Left hindlimb (tissue), 1 donor: Measurements from ENCODE around the gene TMEM107.
A peak's percentile ranks its signal among the peaks of the same experiment; 100 is the strongest.

Experiments used
- DNase-seq: peaks from one replicate; pipeline ENCODE4 v3.0.0-alpha.2; 2018

Gene TMEM107

DNA sequence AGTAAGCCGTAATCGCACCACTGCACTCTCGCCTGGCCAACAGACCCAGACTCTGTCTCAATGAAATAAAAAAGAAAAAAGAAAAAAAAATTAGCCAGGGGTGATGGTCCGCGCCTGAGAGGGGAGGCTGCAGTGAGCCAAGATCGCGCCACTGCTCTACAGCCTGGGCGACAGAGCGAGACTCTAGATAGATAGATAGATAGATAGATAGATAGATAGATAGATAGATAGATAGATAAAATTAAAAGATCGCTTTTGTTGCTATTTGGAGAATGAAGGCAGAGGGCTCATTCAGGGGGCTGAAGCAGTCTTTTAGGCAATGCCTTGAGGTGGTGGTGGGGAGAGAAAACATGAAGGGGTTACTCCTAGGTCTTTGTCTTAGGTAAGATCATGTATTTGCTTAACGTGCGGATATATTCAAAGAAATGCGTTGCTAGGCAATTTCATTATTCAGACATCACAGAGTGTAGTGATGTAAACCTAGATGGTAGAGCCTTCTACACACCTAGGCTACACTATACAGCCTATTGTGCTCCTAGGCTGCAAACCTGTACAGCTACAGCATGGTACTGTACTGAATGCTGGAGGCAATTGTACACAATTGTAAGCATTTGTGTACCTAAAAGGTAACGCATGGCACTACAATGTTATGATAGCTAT lies 47.9 kb downstream of the TMEM107 start:
- DNase-seq, result no peak

DNA sequence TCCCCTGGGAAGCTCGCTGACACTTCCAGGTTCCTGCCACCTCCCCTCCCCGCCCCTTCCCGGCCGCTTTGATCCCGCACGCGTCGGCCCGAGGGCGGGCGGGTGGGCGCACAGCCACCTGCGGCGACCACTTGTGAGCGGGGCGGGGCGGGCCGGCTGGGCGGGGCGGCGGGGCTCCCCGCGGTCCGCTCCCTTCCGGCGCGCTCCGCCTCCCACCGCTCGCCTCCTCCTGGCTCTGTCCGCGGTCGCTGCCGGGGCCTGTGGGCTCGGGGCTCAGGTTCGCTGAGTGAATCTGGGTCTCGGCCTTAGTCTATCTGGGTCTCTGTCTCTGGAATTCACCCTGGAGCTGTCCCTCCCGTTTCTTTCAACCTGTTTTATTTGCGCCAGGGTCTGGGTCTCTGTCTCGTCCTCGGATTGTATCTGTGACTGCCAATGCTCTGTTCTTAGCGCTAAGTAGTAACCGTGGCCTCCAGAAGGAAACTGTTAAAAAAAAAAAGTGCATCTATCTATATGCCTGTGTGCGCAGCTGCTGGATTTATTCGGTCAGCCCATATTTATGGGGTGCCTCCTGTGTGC lies 49.6 kb downstream of the TMEM107 start:
- DNase-seq, result peak; percentile 71

GRCh38 chr17:8125947-8126490 lies 50.2 kb downstream of the TMEM107 start:
- no peak for DNase-seq

- peak; percentile 90 for DNase-seq
These were observed 50.8 kb downstream of the TMEM107 start for GRCh38 chr17:8125154-8125946.

DNA sequence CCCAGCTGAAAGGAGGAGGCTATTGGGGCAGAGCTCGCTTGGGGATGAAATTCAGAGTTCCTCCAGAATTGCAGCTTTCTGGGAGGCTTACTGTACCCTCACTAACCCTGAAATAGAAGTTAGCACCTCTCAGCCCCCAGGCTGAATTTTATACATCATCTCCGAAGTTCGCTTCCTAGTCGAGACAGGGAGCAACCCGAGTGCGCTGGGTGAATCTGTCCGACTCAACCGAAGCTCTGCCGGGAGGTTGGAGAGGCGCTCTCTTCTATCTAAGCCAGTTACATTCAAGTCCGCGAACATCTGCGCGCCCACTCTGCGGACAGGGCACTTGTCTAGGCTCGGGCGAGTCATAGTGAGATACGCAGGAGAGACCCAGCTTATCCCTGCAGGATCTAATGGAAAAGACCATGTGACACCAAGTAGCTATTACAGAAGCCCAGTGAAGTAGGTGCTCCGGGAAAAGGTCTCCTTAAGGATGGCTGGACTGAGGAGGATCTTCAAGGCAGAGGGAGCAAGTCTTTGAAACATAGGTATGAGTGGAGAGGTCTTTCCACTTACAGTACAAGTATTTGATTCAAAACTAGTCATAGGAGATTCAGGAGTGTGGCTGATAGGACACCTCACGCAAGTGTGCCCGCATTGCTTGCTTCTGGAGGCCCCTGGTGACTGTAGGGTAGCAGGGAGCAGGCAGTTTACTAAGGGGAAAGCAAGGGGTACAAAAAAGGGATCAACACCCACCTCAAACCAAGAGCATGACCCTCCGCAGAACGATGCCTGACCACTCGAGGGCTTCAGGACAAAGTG lies 51.6 kb downstream of the TMEM107 start:
- no peak for DNase-seq

DNA sequence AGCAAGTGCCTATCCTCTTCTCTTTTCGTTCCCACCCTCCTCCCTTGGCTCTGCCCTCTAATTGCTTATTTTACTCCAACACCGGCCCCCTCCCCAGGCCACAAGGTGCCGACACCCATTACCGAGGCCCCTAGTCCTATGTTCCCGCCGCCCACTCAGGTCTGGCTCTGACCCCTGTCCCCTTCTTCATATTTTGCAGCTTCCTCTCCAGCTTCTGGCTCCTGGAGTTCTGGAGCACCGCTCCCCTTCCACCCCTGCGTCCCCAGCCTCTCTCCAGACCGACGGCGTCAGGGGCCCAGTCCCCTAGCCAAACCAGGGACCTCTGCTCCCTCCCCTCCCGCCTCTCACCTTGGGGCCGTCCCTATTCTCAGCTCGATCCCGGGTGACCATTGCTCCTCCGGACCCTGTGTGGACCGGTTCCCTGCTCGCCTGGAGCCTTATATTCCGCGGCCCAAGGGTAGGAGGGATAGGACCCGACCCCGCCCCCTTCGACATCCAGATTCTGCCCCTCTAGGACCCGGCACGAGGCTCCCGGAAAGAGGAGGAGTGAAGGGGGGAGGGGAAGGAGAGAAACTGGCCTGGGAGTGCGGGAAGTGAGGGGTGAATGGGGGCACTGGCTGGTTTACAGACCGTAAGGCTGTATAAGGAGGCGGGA lies 52.4 kb downstream of the TMEM107 start, which contains the start of gene HES7:
HES7 (minus strand) TSS at position 412 of the 655 bp plus-strand sequence; CDS start at position 390, 22 bp downstream.
- DNase-seq, result peak; percentile 49

DNA sequence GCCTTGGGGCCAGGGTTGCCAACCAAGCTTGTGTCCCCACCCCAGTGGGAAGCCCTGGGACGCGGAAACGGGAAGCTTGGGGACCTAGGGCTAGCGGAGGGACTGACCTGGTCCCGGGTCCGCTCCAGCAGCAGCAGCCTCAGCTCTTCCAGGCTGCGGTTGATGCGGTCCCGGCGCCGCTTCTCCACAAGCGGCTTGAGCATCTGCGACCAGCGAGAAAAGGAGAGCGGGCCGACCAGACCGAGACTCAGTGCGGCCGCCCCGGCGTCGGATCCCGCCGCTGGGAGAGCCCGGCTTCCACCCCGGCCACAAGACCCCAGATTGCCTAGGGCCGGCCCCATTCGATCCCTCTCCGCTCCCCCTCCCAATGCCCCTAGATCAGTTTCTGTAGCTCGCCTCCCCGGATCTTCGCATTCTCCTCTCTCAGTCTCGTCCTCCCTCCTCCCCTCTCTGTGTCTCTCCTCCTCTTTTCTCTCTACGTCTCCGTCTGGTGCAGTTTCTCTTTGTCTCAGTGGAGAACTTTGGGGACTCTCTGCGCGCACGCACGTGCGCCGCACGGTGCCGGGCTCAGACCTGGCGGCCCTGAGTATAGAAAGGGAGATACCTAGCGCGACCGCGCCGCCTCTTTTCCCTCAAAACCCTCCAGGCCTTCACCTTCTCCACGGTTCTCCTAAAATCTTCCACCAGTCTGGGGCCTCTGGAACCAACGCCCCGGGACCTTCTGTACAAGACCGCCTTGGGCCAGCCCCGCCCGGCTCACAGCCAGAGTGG lies 53.1 kb downstream of the TMEM107 start:
- peak; percentile 56 for DNase-seq
